BLaER1 treated with 17β-estradiol and CSF1 and Interleukin-3, amounts not matched to agents 10 nM and 100 nM (cell line): ENCODE results near the gene PTPN14.
"Not testable (repeated sequence)": the region's sequence is repeated elsewhere in the genome, so short reads cannot be mapped to it uniquely, and the experiment has no call there.

Experiments
- H3K27ac ChIP-seq, 11 experiments: shearing (Covaris generic); formaldehyde crosslinking; 2 replicates each; pipeline ENCODE4 v1.8.1; 2022
- H3K27me3 ChIP-seq, 11 experiments: shearing (Covaris generic); formaldehyde crosslinking; 2 replicates each; pipeline ENCODE4 v1.8.1; 2022
- H3K36me3 ChIP-seq, 11 experiments: shearing (Covaris generic); formaldehyde crosslinking; 2 replicates each; pipeline ENCODE4 v1.8.1; 2022
- H3K4me1 ChIP-seq, 10 experiments: shearing (Covaris generic); formaldehyde crosslinking; 2 replicates each; pipeline ENCODE4 v1.8.1; 2022
- H3K4me2 ChIP-seq, 11 experiments: shearing (Covaris generic); formaldehyde crosslinking; 2 replicates each; pipeline ENCODE4 v1.8.1; 2022
- H3K4me3 ChIP-seq, 10 experiments: shearing (Covaris generic); formaldehyde crosslinking; 2 replicates each; pipeline ENCODE4 v1.8.1; 2022
- H3K9ac ChIP-seq, 11 experiments: shearing (Covaris generic); formaldehyde crosslinking; 2 replicates each; pipeline ENCODE4 v1.8.1; 2022
- H3K9me3 ChIP-seq, 11 experiments: shearing (Covaris generic); formaldehyde crosslinking; replicated peaks in 1 of 11; 2 replicates each; pipeline ENCODE4 v1.8.1; 2022
- H4K20me1 ChIP-seq, 11 experiments: shearing (Covaris generic); formaldehyde crosslinking; 2 replicates each; pipeline ENCODE4 v1.8.1; 2022
- Cebpa-rat ChIP-seq, 11 experiments: shearing (Covaris generic); IDR thresholded peaks; 2 replicates each; pipeline ENCODE4 v1.8.1; 2022

The PTPN14 gene

DNA sequence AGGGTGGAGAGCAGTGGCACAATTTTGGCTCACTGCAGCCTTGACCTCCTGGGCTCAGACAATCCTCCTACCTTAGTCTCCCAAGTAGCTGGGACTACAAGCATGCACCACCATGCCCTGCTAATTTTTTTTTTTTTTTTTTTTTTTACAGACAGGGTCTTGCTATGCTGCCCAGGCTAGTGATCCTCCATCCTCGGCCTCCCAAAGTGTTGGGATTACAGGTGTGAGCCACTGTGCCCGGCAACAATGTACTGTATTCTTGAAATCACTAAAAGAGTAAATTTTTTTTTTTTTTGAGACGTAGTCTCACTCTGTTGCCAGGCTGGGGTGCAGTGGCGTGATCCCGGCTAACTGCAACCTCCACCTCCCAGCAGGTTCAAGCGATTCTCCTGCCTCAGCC is 152.9 kb downstream of the PTPN14 start:
- no peak for TF ChIP-seq Cebpa-rat (IDR thresholded peaks at IDR 0.05)
- no peaks in the 10 kb centered on the region for H3K36me3 ChIP-seq

DNA sequence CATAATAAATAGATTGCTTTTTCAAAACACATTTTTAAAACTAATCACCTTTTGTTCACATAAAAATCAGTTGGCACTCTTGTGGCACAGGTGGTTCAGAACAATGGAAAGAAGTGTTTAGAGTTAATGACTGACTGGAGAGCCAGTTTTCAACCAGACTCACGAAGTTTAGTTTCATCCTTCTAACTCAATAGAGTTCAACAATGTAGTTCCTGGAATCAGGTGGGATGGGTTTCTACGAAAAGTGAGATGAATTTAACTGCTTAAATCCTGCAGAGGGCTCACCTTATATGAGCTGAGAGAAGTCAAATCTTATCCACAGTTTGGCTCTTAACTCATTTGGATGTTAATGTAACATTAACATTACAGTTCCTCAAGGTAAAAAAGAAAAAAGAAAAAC is 153.9 kb downstream of the PTPN14 start:
- no peak overlapping the region for H3K4me3 ChIP-seq
- H3K4me1 ChIP-seq = peaks cover 0 to 4% (median 0%) of the 10 kb centered on the region in 10 experiments; a peak in 2 of 20 replicates
- no peaks in the 10 kb centered on the region for H3K36me3 ChIP-seq
- no peak for TF ChIP-seq Cebpa-rat (IDR thresholded peaks at IDR 0.05)
- H3K4me2 ChIP-seq = no peak overlapping the region
- no peaks in the 10 kb centered on the region for H4K20me1 ChIP-seq
- H3K9ac ChIP-seq = no peak overlapping the region
- H3K27ac ChIP-seq = no peak overlapping the region
- peaks cover 8 to 22% (median 18%) of the 10 kb centered on the region in 11 experiments; a peak in 15 of 22 replicates for H3K9me3 ChIP-seq
- H3K27me3 ChIP-seq = no peaks in the 10 kb centered on the region

More for the DNA sequence above, 152.9 kb downstream of the PTPN14 start:
- Histone ChIP-seq H3K27ac (no peak overlapping the region), H4K20me1 (no peaks in the 10 kb centered on the region), H3K4me3 (no peak overlapping the region), H3K9ac (no peak overlapping the region), H3K4me1 (peaks cover 9 to 13% (median 10%) of the 10 kb centered on the region in 10 experiments), H3K27me3 (no peaks in the 10 kb centered on the region), H3K4me2 (no peak overlapping the region), H3K9me3 (peaks cover 8 to 32% (median 24%) of the 10 kb centered on the region in 11 experiments; a peak in 17 of 22 replicates)

- no peaks in the 10 kb centered on the region for H3K4me1 ChIP-seq
These were observed 155.1 kb downstream of the PTPN14 start for GRCh38 chr1:214396330-214396729.

DNA sequence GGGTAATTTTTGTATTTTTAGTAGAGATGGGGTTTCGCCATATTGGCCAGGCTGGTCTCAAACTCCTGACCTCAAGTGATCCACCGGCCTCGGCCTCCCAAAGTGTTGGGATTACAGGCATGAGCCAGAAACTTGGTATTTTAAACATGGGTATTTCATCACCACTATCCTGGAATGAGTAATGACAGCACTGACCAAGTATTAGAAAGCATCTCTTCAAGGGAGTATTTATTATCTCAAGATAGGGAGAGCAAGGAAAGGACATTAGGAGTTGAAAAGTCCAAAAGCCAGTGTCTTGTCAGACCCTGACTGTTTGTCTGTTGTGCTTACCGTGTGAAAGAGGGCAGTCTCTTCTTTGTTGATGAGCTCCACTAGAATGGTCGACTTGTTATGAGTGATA is 156.8 kb downstream of the PTPN14 start:
- H3K4me2 ChIP-seq, H3K4me1 ChIP-seq, H3K27me3 ChIP-seq, H3K36me3 ChIP-seq, H3K9me3 ChIP-seq, H3K27ac ChIP-seq, H3K4me3 ChIP-seq, H4K20me1 ChIP-seq, H3K9ac ChIP-seq: not testable (repeated sequence)

More at GRCh38 chr1:214396330-214396729, 155.1 kb downstream of the PTPN14 start:
- no peaks in the 10 kb centered on the region for H3K36me3 ChIP-seq
- H3K9ac ChIP-seq = no peak overlapping the region
- no peak overlapping the region for H3K4me2 ChIP-seq
- no peak overlapping the region for H3K27ac ChIP-seq
- H4K20me1 ChIP-seq = no peaks in the 10 kb centered on the region
- peaks cover 2 to 14% (median 10%) of the 10 kb centered on the region in 11 experiments; a peak in 15 of 22 replicates for H3K9me3 ChIP-seq
- TF ChIP-seq Cebpa-rat (IDR thresholded peaks at IDR 0.05) = no peak
- no peaks in the 10 kb centered on the region for H3K27me3 ChIP-seq
- H3K4me3 ChIP-seq = no peak overlapping the region

DNA sequence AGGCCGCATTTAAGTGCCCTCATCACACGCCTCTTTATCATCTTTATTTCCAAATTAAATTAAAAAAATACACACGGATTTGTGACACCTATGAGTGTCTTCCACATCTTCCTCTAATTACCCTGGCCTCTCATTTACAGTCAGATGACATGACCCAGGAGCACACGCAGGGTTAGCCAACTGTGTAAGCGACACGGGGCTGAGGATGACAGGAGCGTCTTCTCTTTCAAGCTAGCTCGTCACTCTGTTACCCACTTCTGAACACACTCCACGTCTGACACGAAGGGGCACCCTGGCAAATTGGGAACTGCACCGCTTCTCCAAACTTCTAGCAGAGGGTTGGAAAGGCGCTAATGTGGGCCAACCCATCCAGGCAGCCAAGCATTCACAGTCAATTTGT is 158.3 kb downstream of the PTPN14 start:
- Histone ChIP-seq H3K4me2 (no peak overlapping the region), H3K4me1 (no peaks in the 10 kb centered on the region), H4K20me1 (no peaks in the 10 kb centered on the region), H3K36me3 (no peaks in the 10 kb centered on the region), H3K27me3 (no peaks in the 10 kb centered on the region), H3K9ac (no peak overlapping the region), H3K27ac (no peak overlapping the region), H3K9me3 (no peaks in the 10 kb centered on the region), H3K4me3 (no peak overlapping the region)
- TF ChIP-seq Cebpa-rat (IDR thresholded peaks at IDR 0.05) = no peak

DNA sequence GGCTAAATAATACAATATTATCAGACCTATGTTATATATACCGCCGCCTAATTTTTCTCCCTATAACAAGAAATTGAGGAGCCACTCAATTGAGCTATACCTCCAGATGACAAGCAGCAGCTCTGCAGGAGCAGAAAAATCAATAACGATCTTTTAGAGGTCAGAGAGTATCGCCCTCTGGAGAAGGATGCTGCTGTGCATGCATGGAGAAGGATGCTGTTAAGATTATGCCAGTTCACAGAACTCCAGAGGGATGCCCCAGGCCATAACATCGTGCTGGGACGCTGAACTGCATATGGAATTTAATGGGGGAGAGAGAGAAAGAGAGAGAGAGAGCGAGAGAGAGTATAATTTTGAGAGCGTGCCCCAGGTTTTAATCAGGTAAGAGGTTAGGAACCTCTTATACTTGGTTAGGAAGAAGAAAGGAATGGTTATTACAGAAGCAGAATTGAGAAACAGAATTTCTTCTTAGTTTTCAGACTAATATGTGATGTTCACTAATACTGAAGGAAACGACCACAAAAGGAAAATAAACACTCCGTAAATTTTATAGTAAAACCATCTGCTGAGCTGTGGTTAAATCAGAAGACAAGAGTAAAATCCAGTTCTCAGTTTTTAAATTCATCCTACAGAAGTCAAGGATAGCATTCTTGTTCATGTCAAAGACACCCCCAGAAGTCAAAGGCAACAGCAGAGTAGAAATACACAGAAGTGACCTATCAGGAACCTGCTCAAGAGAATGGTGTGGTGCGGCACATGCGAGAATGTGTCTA is 159.3 kb downstream of the PTPN14 start:
- H4K20me1 ChIP-seq = no peaks in the 10 kb centered on the region
- no peak overlapping the region for H3K4me2 ChIP-seq
- no peaks in the 10 kb centered on the region for H3K27me3 ChIP-seq
- H3K36me3 ChIP-seq = no peaks in the 10 kb centered on the region
- no peak for TF ChIP-seq Cebpa-rat (IDR thresholded peaks at IDR 0.05)
- no peaks in the 10 kb centered on the region for H3K4me1 ChIP-seq
- H3K27ac ChIP-seq = no peak overlapping the region
- no peak overlapping the region for H3K4me3 ChIP-seq
- H3K9ac ChIP-seq = no peak overlapping the region
- no peaks in the 10 kb centered on the region for H3K9me3 ChIP-seq

- Histone ChIP-seq H4K20me1 (no peaks in the 10 kb centered on the region), H3K4me3 (no peak overlapping the region), H3K9ac (no peak overlapping the region), H3K4me1 (no peaks in the 10 kb centered on the region), H3K4me2 (no peak overlapping the region), H3K9me3 (no peaks in the 10 kb centered on the region), H3K27ac (no peak overlapping the region), H3K36me3 (no peaks in the 10 kb centered on the region), H3K27me3 (no peaks in the 10 kb centered on the region)
- no peak for TF ChIP-seq Cebpa-rat (IDR thresholded peaks at IDR 0.05)
These were observed 161.7 kb downstream of the PTPN14 start for GRCh38 chr1:214389734-214390133.

- Histone ChIP-seq H3K9me3 (peaks cover 0 to 7% (median 0%) of the 10 kb centered on the region in 11 experiments; a peak in 1 of 22 replicates), H3K9ac (no peak overlapping the region), H3K4me2 (no peak overlapping the region), H3K4me1 (no peaks in the 10 kb centered on the region), H3K27me3 (no peaks in the 10 kb centered on the region), H4K20me1 (no peaks in the 10 kb centered on the region), H3K27ac (no peak overlapping the region), H3K4me3 (no peak overlapping the region), H3K36me3 (no peaks in the 10 kb centered on the region)
- no peak for TF ChIP-seq Cebpa-rat (IDR thresholded peaks at IDR 0.05)
These were observed 164.7 kb downstream of the PTPN14 start for GRCh38 chr1:214386747-214387146.

- no peaks in the 10 kb centered on the region for H3K36me3 ChIP-seq
- no peak for TF ChIP-seq Cebpa-rat (IDR thresholded peaks at IDR 0.05)
- H3K9me3 ChIP-seq = peaks cover 0 to 7% (median 0%) of the 10 kb centered on the region in 11 experiments; a peak in 1 of 22 replicates
- no peaks in the 10 kb centered on the region for H4K20me1 ChIP-seq
- no peak overlapping the region for H3K27ac ChIP-seq
- H3K4me2 ChIP-seq = no peak overlapping the region
- no peak overlapping the region for H3K9ac ChIP-seq
- no peaks in the 10 kb centered on the region for H3K27me3 ChIP-seq
- H3K4me1 ChIP-seq = no peaks in the 10 kb centered on the region
- H3K4me3 ChIP-seq = no peak overlapping the region
These were observed 165.1 kb downstream of the PTPN14 start for GRCh38 chr1:214386333-214386732.

GRCh38 chr1:214385428-214385827 is 166.0 kb downstream of the PTPN14 start:
- no peaks in the 10 kb centered on the region for H3K4me1 ChIP-seq
- H3K9ac ChIP-seq = no peak overlapping the region
- H3K27ac ChIP-seq = no peak overlapping the region
- H3K4me3 ChIP-seq = no peak overlapping the region
- TF ChIP-seq Cebpa-rat (IDR thresholded peaks at IDR 0.05) = no peak
- H3K9me3 ChIP-seq = peaks cover 0 to 7% (median 0%) of the 10 kb centered on the region in 11 experiments; a peak in 1 of 22 replicates
- H3K27me3 ChIP-seq = no peaks in the 10 kb centered on the region
- no peak overlapping the region for H3K4me2 ChIP-seq
- H3K36me3 ChIP-seq = no peaks in the 10 kb centered on the region
- no peaks in the 10 kb centered on the region for H4K20me1 ChIP-seq
